ENCODE results near the gene RACGAP1.

Gene RACGAP1

GRCh38 chr12:49968471-49968870 lies 56.8 kb downstream of the RACGAP1 start:
- DNase-seq (ENCODE audit: low read depth in 2 of 2) = no peak

DNA sequence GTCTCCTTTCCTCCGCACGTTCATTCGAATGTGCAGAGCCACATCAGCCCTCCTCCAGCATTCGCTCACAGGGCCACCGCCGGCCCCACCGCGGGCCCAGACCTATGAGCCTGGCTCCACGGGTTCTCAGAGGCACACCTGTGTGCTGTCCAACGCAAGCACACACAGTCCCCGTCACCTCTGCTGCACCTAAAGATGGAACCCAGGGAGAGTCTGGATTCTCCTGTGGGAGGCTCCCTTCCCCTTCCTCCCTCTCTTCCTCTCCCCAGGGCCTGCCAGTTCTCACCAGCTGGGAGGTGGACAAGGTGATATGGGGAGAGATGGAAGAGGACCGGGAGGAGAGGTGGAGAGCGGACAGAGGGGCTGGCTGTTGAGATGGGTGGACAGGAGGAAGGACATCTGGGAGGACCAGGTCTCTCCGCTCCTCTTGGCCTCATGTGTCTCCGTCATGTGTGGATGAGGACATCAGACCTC lies 57.5 kb downstream of the RACGAP1 start:
- no peak for DNase-seq (ENCODE audit: low read depth in 2 of 2)

GRCh38 chr12:49967042-49967776 lies 58.1 kb downstream of the RACGAP1 start:
- DNase-seq (ENCODE audit: low read depth in 2 of 2) = peak; percentile 95 to 96

- no peak for DNase-seq (ENCODE audit: low read depth in 2 of 2)
These were observed 58.7 kb downstream of the RACGAP1 start for GRCh38 chr12:49966511-49967041.

GRCh38 chr12:49965836-49966235 lies 59.5 kb downstream of the RACGAP1 start:
- DNase-seq (ENCODE audit: low read depth in 2 of 2) = no peak

DNA sequence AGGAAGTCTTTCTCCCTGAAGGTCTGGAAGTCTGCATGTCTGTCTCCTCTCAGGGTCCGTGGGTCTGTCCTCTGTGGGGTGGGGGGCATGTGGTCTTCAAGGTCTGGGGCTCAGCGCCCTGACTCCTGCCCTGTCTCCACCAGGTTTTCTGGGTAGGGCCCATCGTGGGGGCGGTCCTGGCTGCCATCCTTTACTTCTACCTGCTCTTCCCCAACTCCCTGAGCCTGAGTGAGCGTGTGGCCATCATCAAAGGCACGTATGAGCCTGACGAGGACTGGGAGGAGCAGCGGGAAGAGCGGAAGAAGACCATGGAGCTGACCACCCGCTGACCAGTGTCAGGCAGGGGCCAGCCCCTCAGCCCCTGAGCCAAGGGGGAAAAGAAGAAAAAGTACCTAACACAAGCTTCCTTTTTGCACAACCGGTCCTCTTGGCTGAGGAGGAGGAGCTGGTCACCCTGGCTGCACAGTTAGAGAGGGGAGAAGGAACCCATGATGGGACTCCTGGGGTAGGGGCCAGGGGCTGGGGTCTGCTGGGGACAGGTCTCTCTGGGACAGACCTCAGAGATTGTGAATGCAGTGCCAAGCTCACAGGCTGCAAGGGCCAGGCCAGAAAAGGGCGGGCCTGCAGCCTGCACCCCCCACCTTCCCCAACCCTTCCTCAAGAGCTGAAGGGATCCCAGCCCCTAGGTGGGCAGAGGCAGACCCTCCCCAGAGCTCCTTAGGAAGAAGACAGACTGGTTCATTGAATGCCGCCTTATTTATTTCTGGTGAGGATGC lies 60.3 kb downstream of the RACGAP1 start:
- no peak for DNase-seq (ENCODE audit: low read depth in 2 of 2)

DNA sequence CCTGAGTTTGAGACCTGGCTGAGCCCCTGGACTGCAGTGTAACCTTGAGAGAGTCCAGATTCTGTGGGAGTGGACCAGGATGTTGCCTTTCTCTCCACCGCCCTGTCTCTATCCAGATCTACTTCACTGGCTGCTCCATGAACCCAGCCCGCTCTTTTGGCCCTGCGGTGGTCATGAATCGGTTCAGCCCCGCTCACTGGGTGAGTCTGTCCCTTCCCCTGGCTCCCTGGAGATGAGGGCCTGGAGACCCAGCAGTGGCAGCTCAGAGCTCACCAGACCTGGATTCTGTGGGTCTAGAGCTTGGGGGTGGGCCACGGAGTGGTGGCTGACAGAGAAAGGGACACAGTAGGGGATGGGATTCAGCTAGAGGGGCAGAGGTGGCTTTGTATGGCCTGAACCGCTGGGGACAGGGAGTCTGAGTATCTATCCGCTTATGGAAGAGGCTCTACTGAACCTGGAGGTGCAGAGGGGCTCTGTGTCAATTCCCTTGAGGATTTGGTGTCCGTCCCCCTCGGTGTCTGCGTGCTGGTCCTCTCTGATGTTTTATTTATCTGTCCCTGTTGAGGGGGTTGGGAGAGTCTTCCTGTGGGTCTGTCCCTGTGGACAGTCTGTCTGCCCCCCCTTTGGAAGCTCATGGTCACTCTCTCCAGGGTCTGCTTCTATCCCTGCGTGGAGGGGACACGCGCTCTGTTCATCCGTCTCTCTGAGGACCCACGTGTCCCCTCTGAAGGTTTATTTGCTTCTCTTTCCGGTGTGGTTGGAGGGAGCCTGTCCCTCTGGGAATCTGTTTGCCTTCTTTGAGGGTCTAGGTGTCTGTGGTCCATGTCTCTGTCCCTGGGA lies 61.1 kb downstream of the RACGAP1 start:
- no peak for DNase-seq (ENCODE audit: low read depth in 2 of 2)

- DNase-seq (ENCODE audit: low read depth in 2 of 2) = no peak
These were observed 62.2 kb downstream of the RACGAP1 start for GRCh38 chr12:49962861-49963765.

- DNase-seq (ENCODE audit: low read depth in 2 of 2) = no peak
These were observed 63.1 kb downstream of the RACGAP1 start for GRCh38 chr12:49961993-49962764.

- DNase-seq (ENCODE audit: low read depth in 2 of 2) = no peak
These were observed 64.0 kb downstream of the RACGAP1 start, which contains the start of gene AQP5 for GRCh38 chr12:49961111-49961922. Gene AQP5, plus strand, starts transcription at chr12:49961872. Its CDS starts 146 bp downstream, at chr12:49962018.

- no peak for DNase-seq (ENCODE audit: low read depth in 2 of 2)
These were observed 64.7 kb downstream of the RACGAP1 start for GRCh38 chr12:49960474-49961110.

DNA sequence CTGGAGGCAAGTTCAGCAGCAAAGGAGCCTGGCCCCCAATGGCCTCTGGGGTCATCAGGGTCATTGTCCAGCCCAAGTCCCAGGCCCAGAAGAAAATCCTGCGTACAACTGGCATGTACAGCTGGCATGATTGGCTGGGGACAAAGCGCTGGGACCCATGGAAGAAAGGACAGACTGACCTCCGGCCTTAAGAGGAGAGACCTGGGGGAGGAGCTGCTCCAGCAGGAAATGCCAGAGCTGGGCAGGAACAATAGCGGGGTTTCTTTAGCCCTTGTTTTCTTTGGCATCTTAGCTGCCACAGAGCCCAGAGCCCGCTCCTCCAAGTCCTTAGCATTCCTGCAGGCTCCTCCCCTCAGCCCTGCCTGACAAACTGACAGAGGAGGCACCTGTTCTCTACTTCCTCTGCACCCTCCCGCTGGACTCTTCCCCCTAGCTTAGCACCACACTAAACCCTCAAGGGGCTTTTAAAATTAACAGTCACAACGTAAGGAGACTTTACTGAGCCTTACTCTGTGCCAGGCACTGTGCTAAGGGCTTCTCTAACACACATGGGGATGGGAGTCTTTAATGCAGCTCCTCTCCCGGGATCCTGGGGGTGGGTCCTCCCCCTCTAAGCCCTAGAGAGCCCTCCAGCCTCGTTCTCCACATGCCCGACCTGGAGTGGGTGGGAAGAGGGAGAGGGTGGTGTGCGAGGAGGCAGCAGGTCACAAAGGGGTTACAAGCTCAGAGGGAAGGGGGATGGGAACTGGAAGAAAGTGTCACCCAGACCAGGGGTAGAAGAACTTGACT lies 65.4 kb downstream of the RACGAP1 start:
- no peak for DNase-seq (ENCODE audit: low read depth in 2 of 2)

- no peak for DNase-seq (ENCODE audit: low read depth in 2 of 2)
These were observed 67.7 kb downstream of the RACGAP1 start for GRCh38 chr12:49957570-49957967.

- DNase-seq (ENCODE audit: low read depth in 2 of 2) = no peak
These were observed 68.4 kb downstream of the RACGAP1 start for GRCh38 chr12:49956663-49957569.

DNA sequence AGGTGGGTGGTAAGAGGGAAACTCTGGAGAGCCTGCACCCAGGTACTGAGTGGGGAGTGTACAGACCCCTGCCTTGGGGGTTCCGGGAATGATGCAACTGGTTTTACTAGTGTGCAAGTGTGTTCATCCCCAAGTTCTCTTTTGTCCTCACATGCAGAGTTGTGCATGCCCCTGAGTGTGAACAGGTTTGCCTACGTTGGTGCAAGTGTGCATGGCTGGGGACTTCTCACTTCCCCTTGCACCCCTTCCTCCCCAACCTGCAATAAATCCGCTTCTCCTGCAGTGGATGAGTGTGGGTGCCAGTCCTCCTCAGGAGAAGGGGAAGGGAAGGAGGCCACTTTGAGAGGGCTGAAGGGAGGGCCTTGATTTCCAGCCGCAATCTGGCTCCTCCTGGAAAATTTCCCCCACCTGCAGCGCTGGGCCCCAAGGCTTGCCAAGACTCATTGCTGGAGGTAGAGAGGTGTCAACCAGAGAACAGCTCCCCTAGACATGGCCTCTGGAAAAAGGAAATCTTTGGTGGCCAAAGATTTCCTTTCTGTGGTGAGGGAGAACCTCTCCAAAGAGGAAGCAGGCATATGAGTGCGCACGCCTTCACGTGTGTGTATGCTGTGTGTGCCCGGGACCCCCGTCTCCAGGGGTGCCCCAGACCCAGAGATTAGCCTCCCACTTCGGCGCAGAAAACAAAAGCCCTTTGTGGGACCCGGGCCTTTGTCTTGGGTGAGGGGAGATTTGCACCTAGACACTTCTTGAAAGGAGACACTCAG lies 69.2 kb downstream of the RACGAP1 start:
- no peak for DNase-seq (ENCODE audit: low read depth in 2 of 2)

Measured in stimulated activated CD4-positive, alpha-beta T cell treated with anti-CD3 and anti-CD28 coated beads, Interleukin-1b, Interleukin-23, amount 100 ng/mL, for 4 hours (primary cell).